H1 (cell line): ENCODE results near the gene CEP41. TPM values are rescaled to one million over a fixed set of nuclear protein-coding genes. Genes with fewer than 3 reads are reported as not detected.
"Not testable (repeated sequence)": the region's sequence is repeated elsewhere in the genome, so short reads cannot be mapped to it uniquely, and the experiment has no call there.

Source experiments
- CTCF ChIA-PET: fragments of 300-600 bp; sonication (Branson Sonifier 250); formaldehyde crosslinking; loops from one replicate; lab custom pipeline; 2021; ENCODE audit not compliant: partially characterized antibody; lab: Charles Lee
- POLR2A ChIA-PET: fragments of 300-600 bp; sonication (Branson Sonifier 250); formaldehyde crosslinking; loops from one replicate; lab custom pipeline; 2021; ENCODE audit warnings: inconsistent platforms; ENCODE audit not compliant: partially characterized antibody; lab: Charles Lee
- DNase-seq, 2 experiments: peaks; one replicate each; pipeline versions ENCODE4 v3.0.0 to v3.0.0-alpha.2; 2010 to 2022; ENCODE audit warnings: low spot score in 2 of 2, low read depth in 1 of 2, mixed read lengths in 1 of 2
- FAIRE-seq: peaks from 2 replicates; lab custom pipeline; 2011; peaks lifted over from hg19 to GRCh38; lab: Jason Lieb, UNC
- H2AFZ ChIP-seq: 2 replicates; pipeline ENCODE4 v1.8.1; 2012; ENCODE audit warnings: low read length, inconsistent platforms
- H2AK5ac ChIP-seq: 2 replicates; pipeline ENCODE4 v1.6.1; 2013; ENCODE audit warnings: low read depth, low read length
- H2BK120ac ChIP-seq: replicated peaks from 2 replicates; pipeline ENCODE3; 2013; ENCODE audit warnings: low read depth, low read length, inconsistent platforms
- H2BK12ac ChIP-seq: 2 replicates; pipeline ENCODE4 v1.6.1; 2013; ENCODE audit warnings: low read depth, low read length
- H2BK15ac ChIP-seq: 2 replicates; pipeline ENCODE4 v1.6.1; 2013; ENCODE audit warnings: low read length
- H2BK20ac ChIP-seq: 2 replicates; pipeline ENCODE4 v1.6.1; 2013; ENCODE audit warnings: low read length
- H2BK5ac ChIP-seq: 2 replicates; pipeline ENCODE4 v1.6.1; 2013; ENCODE audit warnings: low read depth, low read length
- H3K14ac ChIP-seq: 2 replicates; pipeline ENCODE4 v1.6.1; 2013; ENCODE audit warnings: inconsistent platforms; ENCODE audit not compliant: insufficient read length
- H3K18ac ChIP-seq: 2 replicates; pipeline ENCODE4 v1.6.1; 2013; ENCODE audit warnings: low read length; ENCODE audit errors: extremely low read depth
- H3K23ac ChIP-seq: 2 replicates; pipeline ENCODE4 v1.6.1; 2013; ENCODE audit warnings: inconsistent platforms; ENCODE audit not compliant: insufficient read length
- H3K23me2 ChIP-seq: 2 replicates; pipeline ENCODE4 v1.6.1; 2013; ENCODE audit warnings: low read depth, low read length
- H3K27ac ChIP-seq: 2 replicates; pipeline ENCODE4 v1.6.1; 2011; ENCODE audit warnings: low read depth, low read length, inconsistent platforms
- H3K27me3 ChIP-seq, 4 experiments: replicated peaks in 1 of 4; 1 replicate in 1 of 4; 2 replicates in 3 of 4; pipeline versions ENCODE4 v1.6.1 to v1.8.1; 2011 to 2013; ENCODE audit warnings: low read length in 3 of 4, mild to moderate bottlenecking in 3 of 4, inconsistent platforms in 2 of 4, mixed read lengths in 2 of 4, moderate library complexity in 1 of 4; ENCODE audit not compliant: control insufficient read depth in 3 of 4, insufficient read depth in 3 of 4; ENCODE audit errors: extremely low read depth in 1 of 4
- H3K36me3 ChIP-seq, 4 experiments: 2 replicates each; pipeline versions ENCODE4 v1.6.1 to v1.8.1; 2011 to 2013; ENCODE audit warnings: mild to moderate bottlenecking in 4 of 4, low read length in 3 of 4, moderate library complexity in 2 of 4, control low read depth in 1 of 4, inconsistent platforms in 1 of 4; ENCODE audit not compliant: insufficient read depth in 4 of 4, control insufficient read depth in 2 of 4
- H3K4ac ChIP-seq: replicated peaks from 2 replicates; pipeline ENCODE3; 2013; ENCODE audit warnings: low read length, low read depth, mixed read lengths, inconsistent platforms; ENCODE audit not compliant: insufficient read length
- H3K4me1 ChIP-seq, 4 experiments: replicated peaks in 1 of 4; 1 replicate in 1 of 4; 2 replicates in 3 of 4; pipeline versions ENCODE4 v1.6.1 to v1.8.1; 2011 to 2013; ENCODE audit warnings: low read length in 3 of 4, inconsistent platforms in 2 of 4, mixed read lengths in 1 of 4; ENCODE audit not compliant: insufficient read depth in 4 of 4, control insufficient read depth in 3 of 4
- H3K4me2 ChIP-seq, 2 experiments: 2 replicates each; pipeline versions ENCODE4 v1.6.1 to v1.8.1; 2011 to 2013; ENCODE audit warnings: low read depth in 2 of 2, low read length in 2 of 2, control low read depth in 1 of 2, inconsistent platforms in 1 of 2, mild to moderate bottlenecking in 1 of 2; ENCODE audit not compliant: insufficient read depth in 1 of 2
- H3K4me3 ChIP-seq, 4 experiments: fragments of 200-600, 300-600 bp in 1 of 4; sonication (generic), shearing (Covaris generic), sonication (Bioruptor Twin) in 1 of 4; 2 replicates each; pipeline versions ENCODE4 v1.5.1 to v1.8.1; 2011 to 2016; ENCODE audit warnings: low read length in 4 of 4, low read depth in 3 of 4, control low read depth in 2 of 4, inconsistent platforms in 2 of 4, mild to moderate bottlenecking in 2 of 4, mixed read lengths in 1 of 4, moderate library complexity in 1 of 4; ENCODE audit not compliant: insufficient read depth in 2 of 4; ENCODE audit errors: extremely low read depth in 1 of 4
- H3K56ac ChIP-seq: replicated peaks from 2 replicates; pipeline ENCODE3; 2013; ENCODE audit warnings: low read depth, mild to moderate bottlenecking, mixed read lengths, low read length, inconsistent platforms; ENCODE audit not compliant: insufficient read length
- H3K79me1 ChIP-seq: 2 replicates; pipeline ENCODE4 v1.6.1; 2013; ENCODE audit warnings: low read depth, low read length, control low read depth
- H3K79me2 ChIP-seq, 2 experiments: 2 replicates each; pipeline versions ENCODE4 v1.6.1 to v1.8.1; 2012 to 2013; ENCODE audit warnings: low read length in 2 of 2, mild to moderate bottlenecking in 2 of 2, inconsistent platforms in 1 of 2; ENCODE audit not compliant: insufficient read depth in 2 of 2, control insufficient read depth in 1 of 2
- H3K9ac ChIP-seq, 4 experiments: replicated peaks in 1 of 4; 1 replicate in 1 of 4; 2 replicates in 3 of 4; pipeline versions ENCODE4 v1.6.1 to v1.8.1; 2011 to 2013; ENCODE audit warnings: low read depth in 3 of 4, low read length in 3 of 4, control low read depth in 2 of 4, mild to moderate bottlenecking in 2 of 4, moderate library complexity in 2 of 4, inconsistent platforms in 1 of 4; ENCODE audit errors: extremely low read depth in 1 of 4
- H3K9me3 ChIP-seq, 2 experiments: 2 replicates each; pipeline versions ENCODE4 v1.6.1 to v1.8.1; 2012 to 2013; ENCODE audit warnings: mild to moderate bottlenecking in 2 of 2, moderate library complexity in 2 of 2, control low read depth in 1 of 2, inconsistent platforms in 1 of 2, low read depth in 1 of 2, low read length in 1 of 2, mixed read lengths in 1 of 2; ENCODE audit not compliant: insufficient read depth in 2 of 2
- H4K20me1 ChIP-seq, 2 experiments: replicated peaks in 1 of 2; 2 replicates each; pipeline versions ENCODE3 to v1.8.1; 2011 to 2013; ENCODE audit warnings: inconsistent platforms in 2 of 2, low read length in 2 of 2, mild to moderate bottlenecking in 1 of 2; ENCODE audit not compliant: insufficient read depth in 2 of 2, control insufficient read depth in 1 of 2
- H4K5ac ChIP-seq: 2 replicates; pipeline ENCODE4 v1.6.1; 2013; ENCODE audit warnings: low read length, low read depth, mixed read lengths, inconsistent platforms; ENCODE audit not compliant: insufficient read length
- H4K8ac ChIP-seq: 2 replicates; pipeline ENCODE4 v1.8.0; 2013; ENCODE audit warnings: mild to moderate bottlenecking, moderate library complexity, low read length, inconsistent platforms; ENCODE audit not compliant: insufficient read depth; ENCODE audit errors: extremely low read depth
- H4K91ac ChIP-seq: replicated peaks from 2 replicates; pipeline ENCODE3; 2013; ENCODE audit warnings: low read length, mixed read lengths, inconsistent platforms; ENCODE audit not compliant: insufficient read length
- EZH2 ChIP-seq: fragments of 200-600 bp; sonication (generic); IDR thresholded peaks from 2 replicates; pipeline ENCODE4 v1.7.1; 2012; ENCODE audit warnings: low read depth, mild to moderate bottlenecking, moderate library complexity, low read length, inconsistent platforms; ENCODE audit not compliant: severe bottlenecking
- PHF8 ChIP-seq: fragments of 200-600 bp; sonication (generic); conservative IDR thresholded peaks from 2 replicates; pipeline ENCODE4 v1.7.1; 2012; ENCODE audit warnings: low read depth, mild to moderate bottlenecking, inconsistent platforms, low read length, moderate library complexity
- POLR2A ChIP-seq, 2 experiments: IDR thresholded peaks; 1 replicate in 1 of 2; 2 replicates in 1 of 2; pipeline ENCODE4 v1.6.1; 2011; ENCODE audit warnings: low read depth in 2 of 2, low read length in 2 of 2, mild to moderate bottlenecking in 2 of 2; ENCODE audit errors: control extremely low read depth in 1 of 2
- POU5F1 ChIP-seq: IDR thresholded peaks from 2 replicates; pipeline ENCODE4 v1.6.1; 2011; ENCODE audit warnings: low read depth, mild to moderate bottlenecking, low read length, moderate library complexity
- RBBP5 ChIP-seq: IDR thresholded peaks from 2 replicates; pipeline ENCODE4 v1.7.1; 2012; ENCODE audit warnings: low read depth, mild to moderate bottlenecking, inconsistent platforms, low read length, moderate library complexity, borderline replicate concordance
- TAF1 ChIP-seq: IDR thresholded peaks from 2 replicates; pipeline ENCODE4 v1.6.1; 2011; ENCODE audit warnings: mild to moderate bottlenecking, low read depth, low read length
- WGBS, 2 experiments: shearing (Covaris generic) in 1 of 2; methylation state at CpG; one replicate each; pipeline versions ENCODE4 v1.1.6 to v1.1.7; 2013 to 2015; ENCODE audit warnings: low lambda C conversion rate in 2 of 2, mixed read lengths in 2 of 2, inconsistent platforms in 1 of 2, low coverage in 1 of 2, missing lambda C conversion rate in 1 of 2; ENCODE audit not compliant: insufficient replicate concordance in 2 of 2, insufficient coverage in 1 of 2, insufficient read length in 1 of 2; ENCODE audit errors: extremely low coverage in 1 of 2, missing lambda C conversion rate in 1 of 2; 5-methylcytosine and 5-hydroxymethylcytosine counted together
- polyA plus RNA-seq, 7 experiments: library from polyadenylated mRNA; depleted of rRNA in 3 of 7; stranded (reverse) in 5 of 7; unstranded in 2 of 7; fragments of >200 nt in 5 of 7; fragments of 200-250 nt in 2 of 7; gene quantifications; 1 replicate in 5 of 7; 2 replicates in 1 of 7; 4 replicates in 1 of 7; pipeline versions ENCODE4 v1.2.1 to v1.2.3, GENCODE V29; 2011 to 2013; ENCODE audit warnings: missing spikeins in 2 of 7, mixed read lengths in 2 of 7
- total RNA-seq: library from RNA; stranded (reverse); fragmentation: NEBNext Ultra II Directional; extraction: Animal tissue kit (Norgen Biotek cat#: 25700); gene quantifications from 2 replicates; pipeline ENCODE4 v1.2.1, GENCODE V29; 2021
- TF ChIP-seq, protein P1 (sequence below), 3 experiments: IDR thresholded peaks; 1 replicate in 2 of 3; 2 replicates in 1 of 3; pipeline versions ENCODE4 v1.5.1 to v1.6.1; 2011; ENCODE audit warnings: low read length in 3 of 3, mild to moderate bottlenecking in 3 of 3, inconsistent platforms in 2 of 3, low read depth in 1 of 3, moderate library complexity in 1 of 3; ENCODE audit not compliant: insufficient read depth in 1 of 3; ENCODE audit errors: control extremely low read depth in 1 of 3

The CEP41 gene
- total and polyA plus RNA-seq, 2 of the 8 experiments (the other 6 are each of a cell fraction or from before 2014, with no cell fraction given) = 9.3 to 12.8 TPM

DNA sequence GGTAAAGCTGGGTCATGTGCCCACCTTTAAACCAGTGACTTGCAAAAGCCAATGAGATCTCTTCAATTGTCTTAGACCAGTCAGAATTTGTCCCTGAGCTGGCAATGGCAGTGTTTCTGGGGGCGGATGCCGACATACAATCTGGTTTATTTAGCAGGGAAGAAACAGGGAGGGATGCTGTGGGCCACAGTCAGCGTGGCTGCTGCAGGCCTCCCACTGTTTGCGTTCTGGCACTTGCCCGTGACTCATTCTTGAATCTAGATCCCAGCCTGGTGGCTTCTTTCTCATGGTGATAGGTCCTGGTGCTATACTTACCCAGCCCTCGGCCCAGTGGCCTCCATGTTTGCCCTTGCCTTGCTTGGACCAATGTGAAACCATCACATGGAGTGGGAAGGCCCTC lies 63.6 kb downstream of the CEP41 start (continued):
- TF ChIP-seq RBBP5 (no peak), PHF8 (no peak), TAF1 (no peak), POLR2A (IDR thresholded peaks at IDR 0.05; ENCODE audit: control extremely low read depth in 1 of 2, low read depth in 2 of 2, low read length in 2 of 2) (no peak), POU5F1 (no peak), EZH2 (no peak)
- TF ChIP-seq, protein P1, sequence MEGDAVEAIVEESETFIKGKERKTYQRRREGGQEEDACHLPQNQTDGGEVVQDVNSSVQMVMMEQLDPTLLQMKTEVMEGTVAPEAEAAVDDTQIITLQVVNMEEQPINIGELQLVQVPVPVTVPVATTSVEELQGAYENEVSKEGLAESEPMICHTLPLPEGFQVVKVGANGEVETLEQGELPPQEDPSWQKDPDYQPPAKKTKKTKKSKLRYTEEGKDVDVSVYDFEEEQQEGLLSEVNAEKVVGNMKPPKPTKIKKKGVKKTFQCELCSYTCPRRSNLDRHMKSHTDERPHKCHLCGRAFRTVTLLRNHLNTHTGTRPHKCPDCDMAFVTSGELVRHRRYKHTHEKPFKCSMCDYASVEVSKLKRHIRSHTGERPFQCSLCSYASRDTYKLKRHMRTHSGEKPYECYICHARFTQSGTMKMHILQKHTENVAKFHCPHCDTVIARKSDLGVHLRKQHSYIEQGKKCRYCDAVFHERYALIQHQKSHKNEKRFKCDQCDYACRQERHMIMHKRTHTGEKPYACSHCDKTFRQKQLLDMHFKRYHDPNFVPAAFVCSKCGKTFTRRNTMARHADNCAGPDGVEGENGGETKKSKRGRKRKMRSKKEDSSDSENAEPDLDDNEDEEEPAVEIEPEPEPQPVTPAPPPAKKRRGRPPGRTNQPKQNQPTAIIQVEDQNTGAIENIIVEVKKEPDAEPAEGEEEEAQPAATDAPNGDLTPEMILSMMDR (IDR thresholded peaks at IDR 0.05; ENCODE audit: control extremely low read depth in 1 of 3, insufficient read depth in 1 of 3, low read depth in 1 of 3, low read length in 3 of 3) = no peak

DNA sequence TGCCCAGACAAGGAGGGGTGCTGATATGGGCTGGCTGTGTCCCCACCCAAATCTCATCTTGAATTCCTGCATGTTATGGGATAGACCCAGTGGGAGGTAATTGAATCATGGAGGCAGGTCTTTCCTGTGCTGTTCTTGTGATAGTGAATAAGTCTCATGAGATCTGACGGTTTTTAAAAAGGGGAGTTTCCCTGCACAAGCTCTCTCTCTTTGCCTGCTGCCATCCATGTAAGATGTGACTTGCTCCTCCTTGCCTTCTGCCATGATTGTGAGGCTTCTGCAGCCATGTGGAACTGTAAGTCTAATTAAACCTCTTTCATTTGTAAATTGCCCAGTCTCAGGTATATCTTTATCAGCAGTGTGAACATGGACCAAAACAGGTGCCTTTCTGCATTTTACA lies 64.4 kb downstream of the CEP41 start:
- H3K23me2 ChIP-seq, H2AFZ ChIP-seq, H3K79me2 ChIP-seq, H2BK5ac ChIP-seq, H3K18ac ChIP-seq, H3K79me1 ChIP-seq, H2BK20ac ChIP-seq, H3K4me3 ChIP-seq, H4K8ac ChIP-seq, H3K27me3 ChIP-seq, H3K4me2 ChIP-seq, H4K5ac ChIP-seq, H3K27ac ChIP-seq, H3K23ac ChIP-seq, H2BK120ac ChIP-seq, H4K91ac ChIP-seq, H4K20me1 ChIP-seq, DNase-seq, H3K14ac ChIP-seq, H2BK12ac ChIP-seq, FAIRE-seq, H2AK5ac ChIP-seq, H2BK15ac ChIP-seq, H3K4ac ChIP-seq, H3K9ac ChIP-seq, POLR2A ChIA-PET, H3K56ac ChIP-seq, H3K36me3 ChIP-seq: not testable (repeated sequence)
- Histone ChIP-seq H3K9me3 (peaks cover 18% of the 10 kb centered on the region in 2 experiments), H3K4me1 (peaks cover 0 to 10% (median 6%) of the 10 kb centered on the region in 4 experiments; a peak in 6 of 7 replicates)
- WGBS, 2 experiments = 92% methylated on average over 1 of the region's 1 CpG; no CpG with 5 or more reads in 1 of the 2 experiments
- CTCF ChIA-PET = interaction anchor here (5.7 kb wide), 1 partner anchor 9 kb away, joined by 59 read pairs; no protein-coding TSS in a partner anchor
